GM12878 (cell line): ENCODE results near the gene PDXP. TPM values are rescaled to one million over a fixed set of nuclear protein-coding genes. Genes with fewer than 3 reads are reported as not detected.

Experiments used
- ASH2L ChIP-seq: fragments of 300-600, 200-600 bp; sonication (generic); IDR thresholded peaks from 2 replicates; pipeline ENCODE4 v1.6.1; 2017; ENCODE audit warnings: low read depth, mild to moderate bottlenecking, borderline replicate concordance
- ATF7 ChIP-seq: fragments of 450-650 bp; IDR thresholded peaks from 2 replicates; pipeline ENCODE4 v1.6.1; 2016; ENCODE audit warnings: low read depth, mild to moderate bottlenecking
- BACH1 ChIP-seq: fragments of 450-650 bp; IDR thresholded peaks from 2 replicates; pipeline ENCODE4 v1.6.1; 2017; ENCODE audit warnings: mild to moderate bottlenecking, borderline replicate concordance
- BCL11A ChIP-seq: IDR thresholded peaks from 2 replicates; pipeline ENCODE4 v1.6.1; 2011; ENCODE audit warnings: low read depth, low read length
- CBX5 ChIP-seq: sonication (generic); IDR thresholded peaks from 2 replicates; pipeline ENCODE4 v1.6.1; 2016; ENCODE audit warnings: low read depth, moderate library complexity, mild to moderate bottlenecking, inconsistent platforms
- CREB1 ChIP-seq: IDR thresholded peaks from 2 replicates; pipeline ENCODE4 v1.6.1; 2012; ENCODE audit warnings: low read depth, mild to moderate bottlenecking, inconsistent platforms
- CTCF ChIP-seq, 3 experiments: IDR thresholded peaks in 2 of 3; conservative IDR thresholded peaks in 1 of 3; 2 replicates each; pipeline ENCODE4 v1.5.1; 2011; ENCODE audit warnings: low read depth in 3 of 3, low read length in 3 of 3, mild to moderate bottlenecking in 3 of 3, control low read depth in 2 of 3, moderate library complexity in 2 of 3, inconsistent platforms in 1 of 3, mixed read lengths in 1 of 3; ENCODE audit not compliant: control insufficient read depth in 2 of 3, insufficient read depth in 1 of 3; ENCODE audit errors: extremely low read depth in 1 of 3
- E4F1 ChIP-seq: fragments of 450-650 bp; IDR thresholded peaks from 2 replicates; pipeline ENCODE4 v1.6.1; 2018; ENCODE audit warnings: borderline replicate concordance, mild to moderate bottlenecking; ENCODE audit not compliant: partially characterized antibody
- EED ChIP-seq: sonication (generic); IDR thresholded peaks from 2 replicates; pipeline ENCODE4 v1.6.1; 2016; ENCODE audit warnings: antibody characterized with exemption, low read depth
- GABPA ChIP-seq: IDR thresholded peaks from 2 replicates; pipeline ENCODE4 v1.6.1; 2014; ENCODE audit warnings: antibody characterized with exemption, low read depth, mild to moderate bottlenecking, inconsistent platforms
- GATAD2B ChIP-seq: fragments of 450-650 bp; conservative IDR thresholded peaks from 2 replicates; pipeline ENCODE4 v1.6.1; 2017; ENCODE audit warnings: low read depth, mild to moderate bottlenecking, moderate library complexity
- HDAC6 ChIP-seq: fragments of 200-600 bp; sonication (generic); IDR thresholded peaks from one replicate; pipeline ENCODE4 v1.8.0; 2017; ENCODE audit warnings: antibody characterized with exemption; ENCODE audit not compliant: unreplicated experiment
- JUND ChIP-seq: IDR thresholded peaks from 2 replicates; pipeline ENCODE4 v1.6.1; 2012; ENCODE audit warnings: low read depth, mild to moderate bottlenecking, low read length, improper control_type of control experiment, moderate library complexity
- KLF5 ChIP-seq: fragments of 450-650 bp; IDR thresholded peaks from 2 replicates; pipeline ENCODE4 v1.6.1; 2014; ENCODE audit warnings: mild to moderate bottlenecking; ENCODE audit not compliant: partially characterized antibody
- MEF2B ChIP-seq: fragments of 450-650 bp; IDR thresholded peaks from 2 replicates; pipeline ENCODE4 v1.6.1; 2018; ENCODE audit warnings: mild to moderate bottlenecking, moderate library complexity; ENCODE audit not compliant: partially characterized antibody, poor library complexity, severe bottlenecking
- MLLT1 ChIP-seq: fragments of 450-650 bp; IDR thresholded peaks from 2 replicates; pipeline ENCODE4 v1.6.1; 2016; ENCODE audit warnings: mild to moderate bottlenecking
- PAX5 ChIP-seq: IDR thresholded peaks from 2 replicates; pipeline ENCODE4 v1.6.1; 2011; ENCODE audit warnings: low read depth, low read length, borderline replicate concordance
- POLR2AphosphoS5 ChIP-seq: IDR thresholded peaks from 2 replicates; pipeline ENCODE4 v1.6.1; 2011; ENCODE audit warnings: mild to moderate bottlenecking, low read length, inconsistent platforms
- RAD21 ChIP-seq: IDR thresholded peaks from 2 replicates; pipeline ENCODE4 v1.6.1; 2011; ENCODE audit warnings: mild to moderate bottlenecking, low read depth, low read length, moderate library complexity; ENCODE audit not compliant: insufficient read depth
- SMARCA5 ChIP-seq: fragments of 450-650 bp; IDR thresholded peaks from 2 replicates; pipeline ENCODE4 v1.6.1; 2017; ENCODE audit warnings: mild to moderate bottlenecking
- SP1 ChIP-seq: IDR thresholded peaks from one replicate; pipeline ENCODE4 v1.6.1; 2011; ENCODE audit warnings: low read depth, low read length
- SREBF2 ChIP-seq: IDR thresholded peaks from 2 replicates; pipeline ENCODE4 v1.6.1; 2012; ENCODE audit warnings: mild to moderate bottlenecking, low read length
- SRF ChIP-seq, 2 experiments: IDR thresholded peaks; 2 replicates each; pipeline ENCODE4 v1.6.1; 2011; ENCODE audit warnings: low read depth in 2 of 2, low read length in 2 of 2, mild to moderate bottlenecking in 1 of 2, moderate library complexity in 1 of 2
- STAT1 ChIP-seq: fragments of 450-650 bp; conservative IDR thresholded peaks from 2 replicates; pipeline ENCODE4 v1.6.1; 2014; ENCODE audit warnings: antibody characterized with exemption, mild to moderate bottlenecking
- SUZ12 ChIP-seq: fragments of 200-600 bp; sonication (generic); IDR thresholded peaks from one replicate; pipeline ENCODE4 v1.6.1; 2018; ENCODE audit warnings: antibody characterized with exemption, mild to moderate bottlenecking; ENCODE audit not compliant: unreplicated experiment
- TAF1 ChIP-seq: IDR thresholded peaks from 2 replicates; pipeline ENCODE4 v1.6.1; 2011; ENCODE audit warnings: mild to moderate bottlenecking, low read depth, low read length, borderline replicate concordance
- TBL1XR1 ChIP-seq: IDR thresholded peaks from 2 replicates; pipeline ENCODE4 v1.6.1; 2012; ENCODE audit warnings: low read depth, low read length, improper control_type of control experiment
- polyA plus RNA-seq, 11 experiments: library from polyadenylated mRNA; depleted of rRNA in 4 of 11; unstranded in 6 of 11; stranded (reverse) in 5 of 11; fragments of >200 nt; fragmentation: Nextera tagmentation in 4 of 11; fragmentation: Illumina TruSeq in 1 of 11; extraction: Ambion mirVana in 4 of 11; extraction: Trizol in 1 of 11; gene quantifications; 1 replicate in 1 of 11; 2 replicates in 10 of 11; pipeline versions ENCODE4 v1.2.1 to v1.2.3, GENCODE V29; 2011 to 2016; ENCODE audit warnings: inconsistent platforms in 2 of 11, missing spikeins in 2 of 11, low read depth in 1 of 11
- total RNA-seq, 4 experiments: library from RNA; depleted of rRNA in 3 of 4; stranded (reverse); fragments of >200 nt in 3 of 4; fragmentation: Illumina TruSeq in 1 of 4; extraction: Trizol in 1 of 4; gene quantifications; 2 replicates each; pipeline versions ENCODE4 v1.2.1 to v1.2.3, GENCODE V29; 2013 to 2021

PDXP gene
- total and polyA plus RNA-seq, 10 of the 15 experiments (the other 5 are each of a cell fraction or from before 2014, with no cell fraction given): 4.4 to 56.7 (median 34.6) TPM

- TF ChIP-seq KLF5 (peak; percentile 43), JUND (peak; percentile 78), CTCF (IDR thresholded peaks at IDR 0.05 in 2 of 3, conservative IDR thresholded peaks at IDR 0.05 in 1 of 3; ENCODE audit: control insufficient read depth in 2 of 3, extremely low read depth in 1 of 3, insufficient read depth in 1 of 3, low read depth in 3 of 3, low read length in 3 of 3) (no peak), GABPA (no peak), STAT1 (no peak), SP1 (peak; percentile 89), EED (peak; percentile 72), SREBF2 (no peak), ATF7 (peak; percentile 78), POLR2AphosphoS5 (peak; percentile 26; the same call in 1 of the 2 replicates), CBX5 (no peak), CREB1 (no peak), MEF2B (peak; percentile 92), E4F1 (peak; percentile 29), TAF1 (peak; percentile 58; the same call in 1 of the 2 replicates), SMARCA5 (peak; percentile 76), SUZ12 (no peak), ASH2L (0 out of 2 replicates have a peak, but pooled peaks have one; percentile 55), HDAC6 (no peak), MLLT1 (0 out of 2 replicates have a peak, but pooled peaks have one; percentile 52), GATAD2B (peak; percentile 89; the same call in 1 of the 2 replicates), PAX5 (peak; percentile 84; the same call in 1 of the 2 replicates), RAD21 (no peak), BCL11A (peak; percentile 90), BACH1 (peak; percentile 14; the same call in 1 of the 2 replicates), TBL1XR1 (peak; percentile 88; the same call in 1 of the 2 replicates), SRF (IDR thresholded peaks at IDR 0.05; ENCODE audit: low read depth in 2 of 2, low read length in 2 of 2) (0 out of 4 replicates have a peak, but pooled peaks of 1 of the 2 experiments have one; percentile 30)
Measured at GRCh38 chr22:37633089-37633624, 25.4 kb upstream of the PDXP start (continued).
